H9 (cell line): Measurements from ENCODE around the gene TSHZ1. TPM values are rescaled to one million over a fixed set of nuclear protein-coding genes. Genes with fewer than 3 reads are reported as not detected.

Experiments
- DNase-seq: peaks from one replicate; pipeline ENCODE4 v3.0.0-alpha.2; 2017
- H2AFZ ChIP-seq: one replicate; pipeline ENCODE4 v1.6.1; 2013; ENCODE audit warnings: mild to moderate bottlenecking, low read length, control low read depth, moderate library complexity
- H2AK5ac ChIP-seq: 2 replicates; pipeline ENCODE4 v1.6.1; 2013; ENCODE audit warnings: low read length, control low read depth, mixed read lengths; ENCODE audit not compliant: insufficient read length
- H2BK120ac ChIP-seq: one replicate; pipeline ENCODE4 v1.6.1; 2013; ENCODE audit warnings: low read depth, mild to moderate bottlenecking, low read length, control low read depth, inconsistent platforms; ENCODE audit not compliant: poor library complexity, severe bottlenecking
- H2BK12ac ChIP-seq: 2 replicates; pipeline ENCODE4 v1.6.1; 2013; ENCODE audit warnings: low read length, control low read depth, mixed read lengths, low read depth; ENCODE audit not compliant: insufficient read length
- H2BK15ac ChIP-seq: 2 replicates; pipeline ENCODE4 v1.6.1; 2013; ENCODE audit warnings: low read depth, low read length, control low read depth
- H2BK20ac ChIP-seq: one replicate; pipeline ENCODE4 v1.6.1; 2013; ENCODE audit warnings: low read depth, mild to moderate bottlenecking, low read length, control low read depth, inconsistent platforms; ENCODE audit not compliant: poor library complexity, severe bottlenecking
- H2BK5ac ChIP-seq: 2 replicates; pipeline ENCODE4 v1.6.1; 2013; ENCODE audit warnings: low read length, control low read depth, mixed read lengths; ENCODE audit not compliant: insufficient read length
- H3K14ac ChIP-seq: 2 replicates; pipeline ENCODE4 v1.6.1; 2013; ENCODE audit warnings: low read length, control low read depth; ENCODE audit not compliant: insufficient read depth
- H3K18ac ChIP-seq: 2 replicates; pipeline ENCODE4 v1.6.1; 2013; ENCODE audit warnings: low read depth, mild to moderate bottlenecking, mixed read lengths, low read length, control low read depth; ENCODE audit not compliant: insufficient read length
- H3K23ac ChIP-seq: 2 replicates; pipeline ENCODE4 v1.6.1; 2013; ENCODE audit warnings: low read length, control low read depth, mixed read lengths, low read depth; ENCODE audit not compliant: insufficient read length
- H3K23me2 ChIP-seq: 2 replicates; pipeline ENCODE4 v1.6.1; 2013; ENCODE audit warnings: low read depth, mild to moderate bottlenecking, mixed read lengths, low read length, control low read depth; ENCODE audit not compliant: insufficient read length, poor library complexity, severe bottlenecking
- H3K27ac ChIP-seq: 2 replicates; pipeline ENCODE4 v1.5.1; 2013; ENCODE audit warnings: low read length, control low read depth, mixed read lengths, low read depth; ENCODE audit not compliant: insufficient read length
- H3K27me3 ChIP-seq: 2 replicates; pipeline ENCODE4 v1.6.1; 2013; ENCODE audit warnings: low read length, control low read depth, inconsistent platforms; ENCODE audit not compliant: insufficient read depth
- H3K4ac ChIP-seq: 2 replicates; pipeline ENCODE4 v1.6.1; 2013; ENCODE audit warnings: low read depth, mild to moderate bottlenecking, control low read depth, inconsistent platforms, low read length, moderate library complexity
- H3K4me1 ChIP-seq: 2 replicates; pipeline ENCODE4 v1.6.1; 2013; ENCODE audit warnings: low read length, control low read depth, inconsistent platforms; ENCODE audit not compliant: insufficient read depth
- H3K4me2 ChIP-seq: 2 replicates; pipeline ENCODE4 v1.6.1; 2013; ENCODE audit warnings: low read length, control low read depth, mixed read lengths; ENCODE audit not compliant: insufficient read length, insufficient read depth
- H3K56ac ChIP-seq: 2 replicates; pipeline ENCODE4 v1.6.1; 2013; ENCODE audit warnings: low read depth, mild to moderate bottlenecking, mixed read lengths, low read length, control low read depth; ENCODE audit not compliant: insufficient read length
- H3K79me1 ChIP-seq: 2 replicates; pipeline ENCODE4 v1.6.1; 2013; ENCODE audit warnings: low read depth, mild to moderate bottlenecking, moderate library complexity, low read length, control low read depth, inconsistent platforms; ENCODE audit not compliant: insufficient read depth, poor library complexity, severe bottlenecking
- H3K79me2 ChIP-seq: 2 replicates; pipeline ENCODE4 v1.6.1; 2013; ENCODE audit warnings: low read length, control low read depth, inconsistent platforms; ENCODE audit not compliant: insufficient read depth
- H3K9ac ChIP-seq: 2 replicates; pipeline ENCODE4 v1.6.1; 2013; ENCODE audit warnings: low read length, control low read depth, mixed read lengths; ENCODE audit not compliant: insufficient read length; ENCODE audit errors: extremely low read depth
- H3K9me3 ChIP-seq: one replicate; pipeline ENCODE4 v1.6.1; 2013; ENCODE audit warnings: low read depth, low read length, inconsistent platforms; ENCODE audit not compliant: control insufficient read depth
- H3T11ph ChIP-seq: one replicate; pipeline ENCODE4 v1.6.1; 2013; ENCODE audit warnings: mild to moderate bottlenecking, low read length, control low read depth, inconsistent platforms
- H4K20me1 ChIP-seq: one replicate; pipeline ENCODE4 v1.6.1; 2013; ENCODE audit not compliant: control insufficient read depth, insufficient read length, insufficient read depth
- H4K5ac ChIP-seq: 2 replicates; pipeline ENCODE4 v1.6.1; 2013; ENCODE audit warnings: low read depth, mild to moderate bottlenecking, mixed read lengths, low read length, control low read depth; ENCODE audit not compliant: insufficient read length
- H4K8ac ChIP-seq: replicated peaks from 2 replicates; pipeline ENCODE4 v1.6.1; 2013; ENCODE audit warnings: low read length, control low read depth, mixed read lengths, low read depth; ENCODE audit not compliant: insufficient read length
- H4K91ac ChIP-seq: 2 replicates; pipeline ENCODE4 v1.6.1; 2013; ENCODE audit warnings: low read depth, mild to moderate bottlenecking, moderate library complexity, mixed read lengths, low read length, control low read depth; ENCODE audit not compliant: insufficient read length
- H3K27ac Mint-ChIP-seq, 3 experiments: 2 replicates in 2 of 3; 3 replicates in 1 of 3; pipeline ENCODE4 v1.8.0; 2020 to 2021; ENCODE audit warnings: mixed read lengths in 3 of 3, mild to moderate bottlenecking in 1 of 3, moderate library complexity in 1 of 3
- H3K27me3 Mint-ChIP-seq: 2 replicates; pipeline ENCODE4 v1.8.0; 2021; ENCODE audit warnings: low read depth, mild to moderate bottlenecking, moderate library complexity, mixed read lengths
- H3K36me3 Mint-ChIP-seq, 3 experiments: 2 replicates in 2 of 3; 3 replicates in 1 of 3; pipeline ENCODE4 v1.8.0; 2020 to 2021; ENCODE audit warnings: low read depth in 3 of 3, mixed read lengths in 3 of 3; ENCODE audit not compliant: insufficient read depth in 1 of 3
- H3K4me1 Mint-ChIP-seq, 2 experiments: 2 replicates each; pipeline ENCODE4 v1.8.0; 2020; ENCODE audit warnings: mixed read lengths in 2 of 2
- H3K4me3 Mint-ChIP-seq, 2 experiments: 2 replicates in 1 of 2; 3 replicates in 1 of 2; pipeline ENCODE4 v1.8.0; 2020 to 2021; ENCODE audit warnings: mild to moderate bottlenecking in 2 of 2, mixed read lengths in 2 of 2, moderate library complexity in 1 of 2
- H3K9me3 Mint-ChIP-seq, 2 experiments: 2 replicates in 1 of 2; 3 replicates in 1 of 2; pipeline ENCODE4 v1.8.0; 2020; ENCODE audit warnings: mild to moderate bottlenecking in 2 of 2, mixed read lengths in 2 of 2, moderate library complexity in 1 of 2
- CTCF ChIP-seq: fragments of 200-600 bp; sonication (generic); conservative IDR thresholded peaks from 3 replicates; pipeline ENCODE4 v1.8.0; 2021; ENCODE audit warnings: antibody characterized with exemption, mild to moderate bottlenecking
- WGBS: extraction: QIAGEN DNeasy Blood & Tissue Kit; methylation state at CpG from one replicate; pipeline ENCODE4 v1.1.7; 2013; ENCODE audit warnings: missing lambda C conversion rate, low lambda C conversion rate, mixed read lengths; ENCODE audit not compliant: insufficient read length; ENCODE audit errors: extremely low coverage; 5-methylcytosine and 5-hydroxymethylcytosine counted together
- total RNA-seq: library from RNA; stranded (reverse); gene quantifications from 2 replicates; pipeline ENCODE4 v1.2.1, GENCODE V29; 2021

TSHZ1 gene
- total RNA-seq, 1 experiment from 2014 or later: 0.15 TPM

DNA sequence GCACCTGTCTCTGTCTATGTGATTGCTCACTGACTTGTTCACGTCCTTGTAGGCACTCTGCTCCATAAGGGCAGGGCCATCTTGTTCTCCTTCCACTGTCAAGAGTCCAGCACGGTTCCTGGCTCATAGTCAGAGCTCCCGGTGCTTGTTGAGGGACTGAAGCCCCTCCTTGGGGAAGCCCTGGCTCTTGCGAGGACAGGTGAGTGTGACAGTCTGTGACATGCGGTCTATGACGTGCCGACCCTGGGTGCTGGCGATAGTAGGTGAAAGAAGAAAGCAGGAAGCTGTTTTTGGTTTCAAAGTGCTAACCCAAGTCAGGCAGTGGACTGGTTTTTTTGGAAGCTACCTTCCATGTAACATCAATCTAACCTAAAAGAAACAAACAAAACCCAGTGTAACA is 18.8 kb downstream of the TSHZ1 start:
- Mint-ChIP-seq H3K4me3 (no peak overlapping the region), H3K4me1 (no peaks in the 10 kb centered on the region), H3K27me3 (no peaks in the 10 kb centered on the region; the same call in 1 of the 2 replicates), H3K9me3 (no peaks in the 10 kb centered on the region), H3K27ac (no peak overlapping the region), H3K36me3 (no peaks in the 10 kb centered on the region)
- Histone ChIP-seq H4K5ac (no peak overlapping the region), H3K27ac (no peak overlapping the region), H3K4ac (no peak overlapping the region), H3K14ac (no peak overlapping the region; the same call in 1 of the 2 replicates), H3T11ph (no peak overlapping the region), H3K27me3 (no peaks in the 10 kb centered on the region), H2BK15ac (no peak overlapping the region), H4K91ac (no peak overlapping the region), H3K9ac (no peak overlapping the region), H3K23ac (no peak overlapping the region), H3K9me3 (no peaks in the 10 kb centered on the region), H3K4me1 (no peaks in the 10 kb centered on the region), H2AFZ (no peak overlapping the region), H3K18ac (no peak overlapping the region), H2BK12ac (no peak overlapping the region), H4K8ac (no peak overlapping the region), H3K23me2 (no peaks in the 10 kb centered on the region), H2AK5ac (no peak overlapping the region), H3K56ac (no peak overlapping the region), H2BK5ac (no peak overlapping the region), H3K79me2 (no peaks in the 10 kb centered on the region), H3K79me1 (no peaks in the 10 kb centered on the region), H4K20me1 (no peaks in the 10 kb centered on the region), H3K4me2 (no peak overlapping the region), H2BK120ac (no peak overlapping the region), H2BK20ac (no peak overlapping the region)
- TF ChIP-seq CTCF: no peak
- WGBS: no CpG with 5 or more reads among the region's 8 CpGs
- no peak for DNase-seq
